Central memory CD8-positive, alpha-beta T cell (primary cell): Measurements from ENCODE around the gene UBAC1.
"Not testable (repeated sequence)": the region's sequence is repeated elsewhere in the genome, so short reads cannot be mapped to it uniquely, and the experiment has no call there.

Experiments used
- ATAC-seq: fragments of 150-1000 bp; cut with Tn5 transposase; replicated peaks from 2 replicates; pipeline ENCODE4 v1.10.0; 2022; ENCODE audit warnings: mild to moderate bottlenecking, moderate FRiP score, moderate number of reproducible peaks; ENCODE audit not compliant: poor library complexity, severe bottlenecking; ENCODE audit errors: extremely low read depth
- DNase-seq, 2 donors: peaks; one replicate each; pipeline ENCODE4 v3.0.0; 2021; ENCODE audit warnings: low spot score in 2 of 2
- H3K27ac Mint-ChIP-seq: one replicate; pipeline ENCODE4 v1.8.0; 2022; ENCODE audit warnings: low read depth, mild to moderate bottlenecking, moderate library complexity, mixed read lengths
- H3K27me3 Mint-ChIP-seq: one replicate; pipeline ENCODE4 v1.8.0; 2022; ENCODE audit warnings: mixed read lengths
- H3K36me3 Mint-ChIP-seq: one replicate; pipeline ENCODE4 v1.8.0; 2022; ENCODE audit warnings: mild to moderate bottlenecking, moderate library complexity, mixed read lengths; ENCODE audit not compliant: insufficient read depth
- H3K4me1 Mint-ChIP-seq: one replicate; pipeline ENCODE4 v1.8.0; 2022; ENCODE audit warnings: mixed read lengths
- H3K4me3 Mint-ChIP-seq: one replicate; pipeline ENCODE4 v1.8.0; 2022; ENCODE audit warnings: mild to moderate bottlenecking, moderate library complexity, mixed read lengths
- H3K9me3 Mint-ChIP-seq: one replicate; pipeline ENCODE4 v1.8.0; 2022; ENCODE audit warnings: mixed read lengths

The UBAC1 gene

GRCh38 chr9:135895202-135895848, 65.8 kb downstream of the UBAC1 start:
- ATAC-seq (no peak), DNase-seq (no peak)
- Mint-ChIP-seq H3K27me3 (no peaks in the 10 kb centered on the region), H3K4me1 (peaks cover 75% of the 10 kb centered on the region), H3K9me3 (no peaks in the 10 kb centered on the region), H3K36me3 (no peaks in the 10 kb centered on the region), H3K4me3 (no peak overlapping the region), H3K27ac (no peak overlapping the region)

GRCh38 chr9:135893104-135893503, 68.1 kb downstream of the UBAC1 start:
- Mint-ChIP-seq H3K27me3 (no peaks in the 10 kb centered on the region), H3K36me3 (no peaks in the 10 kb centered on the region), H3K4me1 (peaks cover 73% of the 10 kb centered on the region), H3K4me3 (no peak overlapping the region), H3K27ac (peak overlapping the region; percentile 39), H3K9me3 (no peaks in the 10 kb centered on the region)
- no peak for ATAC-seq
- DNase-seq: no peak

GRCh38 chr9:135892327-135892726, 68.8 kb downstream of the UBAC1 start:
- H3K27me3 Mint-ChIP-seq, H3K27ac Mint-ChIP-seq, ATAC-seq, H3K36me3 Mint-ChIP-seq, H3K9me3 Mint-ChIP-seq, DNase-seq, H3K4me3 Mint-ChIP-seq: not testable (repeated sequence)
- peaks cover 76% of the 10 kb centered on the region for H3K4me1 Mint-ChIP-seq

- ATAC-seq (no peak), DNase-seq (no peak)
- Mint-ChIP-seq H3K36me3 (peaks cover 3% of the 10 kb centered on the region), H3K4me1 (peaks cover 80% of the 10 kb centered on the region), H3K4me3 (no peak overlapping the region), H3K9me3 (no peaks in the 10 kb centered on the region), H3K27ac (no peak overlapping the region), H3K27me3 (no peaks in the 10 kb centered on the region)
Observed at GRCh38 chr9:135891027-135891631, 70.0 kb downstream of the UBAC1 start.

GRCh38 chr9:135890190-135891026, 70.8 kb downstream of the UBAC1 start:
- peaks cover 79% of the 10 kb centered on the region for H3K4me1 Mint-ChIP-seq
- no peak overlapping the region for H3K27ac Mint-ChIP-seq
- ATAC-seq: no peak
- H3K36me3 Mint-ChIP-seq: peaks cover 3% of the 10 kb centered on the region
- H3K9me3 Mint-ChIP-seq: no peaks in the 10 kb centered on the region
- DNase-seq: no peak
- no peak overlapping the region for H3K4me3 Mint-ChIP-seq
- H3K27me3 Mint-ChIP-seq: no peaks in the 10 kb centered on the region

- H3K4me1 Mint-ChIP-seq: peaks cover 79% of the 10 kb centered on the region
- H3K36me3 Mint-ChIP-seq: peaks cover 3% of the 10 kb centered on the region
- ATAC-seq (no peak), DNase-seq (no peak)
- no peak overlapping the region for H3K4me3 Mint-ChIP-seq
- H3K27ac Mint-ChIP-seq: no peak overlapping the region
- no peaks in the 10 kb centered on the region for H3K27me3 Mint-ChIP-seq
- no peaks in the 10 kb centered on the region for H3K9me3 Mint-ChIP-seq
Observed at GRCh38 chr9:135889564-135890189, 71.5 kb downstream of the UBAC1 start.

- no peak for DNase-seq
- Mint-ChIP-seq H3K36me3 (peaks cover 3% of the 10 kb centered on the region), H3K9me3 (no peaks in the 10 kb centered on the region), H3K4me1 (peaks cover 82% of the 10 kb centered on the region), H3K4me3 (no peak overlapping the region), H3K27me3 (no peaks in the 10 kb centered on the region), H3K27ac (no peak overlapping the region)
- ATAC-seq: no peak
Observed at GRCh38 chr9:135888766-135889394, 72.3 kb downstream of the UBAC1 start.

GRCh38 chr9:135888126-135888765, 72.9 kb downstream of the UBAC1 start:
- no peaks in the 10 kb centered on the region for H3K27me3 Mint-ChIP-seq
- ATAC-seq: no peak
- peak overlapping the region; percentile 85 for H3K27ac Mint-ChIP-seq
- H3K4me1 Mint-ChIP-seq: peaks cover 82% of the 10 kb centered on the region
- no peak for DNase-seq
- peaks cover 3% of the 10 kb centered on the region for H3K36me3 Mint-ChIP-seq
- no peaks in the 10 kb centered on the region for H3K9me3 Mint-ChIP-seq
- no peak overlapping the region for H3K4me3 Mint-ChIP-seq

GRCh38 chr9:135887585-135888050, 73.6 kb downstream of the UBAC1 start:
- peak overlapping the region; percentile 55 for H3K4me3 Mint-ChIP-seq
- peaks cover 3% of the 10 kb centered on the region for H3K36me3 Mint-ChIP-seq
- peak in 1 of 2 donors; percentile 21 for DNase-seq
- H3K27me3 Mint-ChIP-seq: no peaks in the 10 kb centered on the region
- H3K9me3 Mint-ChIP-seq: no peaks in the 10 kb centered on the region
- ATAC-seq: peak; percentile 79
- H3K27ac Mint-ChIP-seq: peak overlapping the region; percentile 85
- H3K4me1 Mint-ChIP-seq: peaks cover 83% of the 10 kb centered on the region

GRCh38 chr9:135887021-135887507, 74.1 kb downstream of the UBAC1 start:
- H3K9me3 Mint-ChIP-seq: no peaks in the 10 kb centered on the region

GRCh38 chr9:135886147-135886981, 74.8 kb downstream of the UBAC1 start:
- peaks cover 5% of the 10 kb centered on the region for H3K36me3 Mint-ChIP-seq
- peak overlapping the region; percentile 85 for H3K27ac Mint-ChIP-seq
- H3K4me3 Mint-ChIP-seq: peak overlapping the region; percentile 55
- no peaks in the 10 kb centered on the region for H3K9me3 Mint-ChIP-seq
- no peak for DNase-seq
- H3K27me3 Mint-ChIP-seq: no peaks in the 10 kb centered on the region
- no peak for ATAC-seq
- peaks cover 72% of the 10 kb centered on the region for H3K4me1 Mint-ChIP-seq

More at GRCh38 chr9:135887021-135887507, 74.1 kb downstream of the UBAC1 start:
- Mint-ChIP-seq H3K36me3 (peaks cover 3% of the 10 kb centered on the region), H3K27me3 (no peaks in the 10 kb centered on the region), H3K27ac (peak overlapping the region; percentile 85), H3K4me1 (peaks cover 79% of the 10 kb centered on the region), H3K4me3 (peak overlapping the region; percentile 55)
- no peak for DNase-seq
- peak; percentile 7 for ATAC-seq
